Ascending aorta (tissue), 2 donors: Measurements from ENCODE around the gene TEX19. TPM values are rescaled to one million over a fixed set of nuclear protein-coding genes. Genes with fewer than 3 reads are reported as not detected.
"Not testable (repeated sequence)": the region's sequence is repeated elsewhere in the genome, so short reads cannot be mapped to it uniquely, and the experiment has no call there.

ENCODE experiments used
- DNase-seq, 2 donors: peaks; one replicate each; pipeline ENCODE4 v3.0.0-alpha.2; 2019; ENCODE audit warnings: low spot score in 2 of 2
- H3K27ac ChIP-seq, 2 donors: fragments of 200-600 bp; sonication (generic); one replicate each; pipeline ENCODE4 v1.5.1; 2016 to 2017; ENCODE audit warnings: mild to moderate bottlenecking in 1 of 2
- H3K27me3 ChIP-seq: fragments of 200-600 bp; sonication (generic); one replicate; pipeline ENCODE4 v1.5.1; 2017
- H3K36me3 ChIP-seq, 2 donors: fragments of 200-600 bp; sonication (generic); one replicate each; pipeline ENCODE4 v1.5.1; 2016
- H3K4me1 ChIP-seq, 2 donors: fragments of 200-600 bp; sonication (generic); one replicate each; pipeline ENCODE4 v1.5.1; 2016 to 2017; ENCODE audit warnings: mild to moderate bottlenecking in 1 of 2
- H3K4me3 ChIP-seq, 2 donors: fragments of 200-600 bp; sonication (generic); one replicate each; pipeline ENCODE4 v1.5.1; 2016 to 2017; ENCODE audit warnings: mild to moderate bottlenecking in 1 of 2
- H3K9me3 ChIP-seq, 2 donors: fragments of 200-600 bp; sonication (generic); one replicate each; pipeline ENCODE4 v1.5.1; 2016
- CTCF ChIP-seq, 3 experiments: fragments of 200-600 bp in 2 of 3; fragments of 450-650 bp in 1 of 3; sonication (generic) in 2 of 3; IDR thresholded peaks; one replicate each; pipeline ENCODE4 v1.5.1; 2016 to 2019; ENCODE audit warnings: antibody characterized with exemption in 3 of 3, mild to moderate bottlenecking in 1 of 3, moderate library complexity in 1 of 3
- intact Hi-C: fragments of 100-400 bp; cut with DNase I; formaldehyde crosslinking; loops from one replicate; pipeline ENCODE4 v1.15.1; 2023
- total RNA-seq: library from RNA; depleted of rRNA; stranded (reverse); fragments of >200 nt; gene quantifications from one replicate; pipeline ENCODE4 v1.1.0, GENCODE V29; 2016

Gene TEX19
- total RNA-seq, 1 donor from 2014 or later: not detected

- H3K36me3 ChIP-seq: no peaks in the 10 kb centered on the region
- peaks cover 19% of the 10 kb centered on the region for H3K27me3 ChIP-seq
- intact Hi-C loops: no loop called here
- H3K4me1 ChIP-seq: peaks cover 6 to 10% of the 10 kb centered on the region in 2 donors
- no peak overlapping the region for H3K4me3 ChIP-seq
- H3K9me3 ChIP-seq: no peaks in the 10 kb centered on the region
- no peak overlapping the region for H3K27ac ChIP-seq
- DNase-seq: no peak
- no peak for TF ChIP-seq CTCF (IDR thresholded peaks at IDR 0.05)
Observed at GRCh38 chr17:82375359-82376041, 16.5 kb downstream of the TEX19 start.

- H3K4me3 ChIP-seq: no peak overlapping the region
- TF ChIP-seq CTCF (IDR thresholded peaks at IDR 0.05): no peak
- no peak overlapping the region for H3K27ac ChIP-seq
- intact Hi-C loops: no loop called here
- H3K36me3 ChIP-seq: no peaks in the 10 kb centered on the region
- peaks cover under 1 to 3% of the 10 kb centered on the region in 2 donors for H3K4me1 ChIP-seq
- H3K9me3 ChIP-seq: no peaks in the 10 kb centered on the region
- peaks cover 18% of the 10 kb centered on the region for H3K27me3 ChIP-seq
- no peak for DNase-seq
Observed at GRCh38 chr17:82376042-82376730, 17.1 kb downstream of the TEX19 start.

GRCh38 chr17:82377294-82377693 lies 18.2 kb downstream of the TEX19 start:
- H3K4me3 ChIP-seq, H3K36me3 ChIP-seq, H3K9me3 ChIP-seq, intact Hi-C loops, H3K27ac ChIP-seq, H3K4me1 ChIP-seq, DNase-seq: not testable (repeated sequence)
- peaks cover 11% of the 10 kb centered on the region for H3K27me3 ChIP-seq

- Histone ChIP-seq H3K4me3 (no peak overlapping the region), H3K36me3 (no peaks in the 10 kb centered on the region), H3K27ac (no peak overlapping the region), H3K9me3 (no peaks in the 10 kb centered on the region), H3K4me1 (no peaks in the 10 kb centered on the region), H3K27me3 (peaks cover 11% of the 10 kb centered on the region)
- intact Hi-C loops: no loop called here
- no peak for TF ChIP-seq CTCF (IDR thresholded peaks at IDR 0.05)
- DNase-seq: no peak
Observed at GRCh38 chr17:82377924-82378740, 19.1 kb downstream of the TEX19 start.

GRCh38 chr17:82378741-82379021 lies 19.6 kb downstream of the TEX19 start:
- no peak for TF ChIP-seq CTCF (IDR thresholded peaks at IDR 0.05)
- no peaks in the 10 kb centered on the region for H3K4me1 ChIP-seq
- no peaks in the 10 kb centered on the region for H3K9me3 ChIP-seq
- no peak overlapping the region for H3K4me3 ChIP-seq
- DNase-seq: no peak
- peaks cover 11% of the 10 kb centered on the region for H3K27me3 ChIP-seq
- H3K36me3 ChIP-seq: no peaks in the 10 kb centered on the region
- intact Hi-C loops: no loop called here
- H3K27ac ChIP-seq: no peak overlapping the region
